Neural cell (in vitro differentiated cells): ENCODE results near the gene MTCH1. TPM values are rescaled to one million over a fixed set of nuclear protein-coding genes. Genes with fewer than 3 reads are reported as not detected.

Source experiments
- H2AFZ ChIP-seq: fragments of 200-600, 300-800 bp; sonication (generic), shearing (Covaris generic); 2 replicates; pipeline ENCODE4 v1.6.0; 2014; ENCODE audit warnings: low read depth, mild to moderate bottlenecking, antibody characterized with exemption, low read length, moderate library complexity
- H3F3A ChIP-seq: fragments of 200-600 bp; shearing (Covaris generic); 2 replicates; pipeline ENCODE4 v1.6.1; 2016; ENCODE audit warnings: mild to moderate bottlenecking, moderate library complexity, mixed read lengths, antibody characterized with exemption, low read length; ENCODE audit not compliant: insufficient read depth, poor library complexity, severe bottlenecking
- H3K27ac ChIP-seq: fragments of 200-600, 300-800 bp; sonication (generic), shearing (Covaris generic); 2 replicates; pipeline ENCODE4 v1.5.1; 2014; ENCODE audit warnings: mild to moderate bottlenecking, low read length, moderate library complexity
- H3K27me3 ChIP-seq: fragments of 300-800, 200-600 bp; sonication (generic), shearing (Covaris generic); 2 replicates; pipeline ENCODE4 v1.6.0; 2014; ENCODE audit warnings: mild to moderate bottlenecking, low read depth, low read length, moderate library complexity; ENCODE audit not compliant: insufficient read depth
- H3K36me3 ChIP-seq: fragments of 300-800, 200-600 bp; sonication (generic), shearing (Covaris generic); 2 replicates; pipeline ENCODE4 v1.5.1; 2014; ENCODE audit warnings: mild to moderate bottlenecking, antibody characterized with exemption, low read length, moderate library complexity; ENCODE audit not compliant: insufficient read depth
- H3K4me2 ChIP-seq: fragments of 300-800, 200-600 bp; sonication (generic), shearing (Covaris generic); 2 replicates; pipeline ENCODE4 v1.6.0; 2014; ENCODE audit warnings: mild to moderate bottlenecking, low read length
- H3K4me3 ChIP-seq: fragments of 300-800, 200-600 bp; sonication (generic), shearing (Covaris generic); 2 replicates; pipeline ENCODE4 v1.5.1; 2014; ENCODE audit warnings: mild to moderate bottlenecking, low read length, moderate library complexity
- H3K79me2 ChIP-seq: fragments of 200-600 bp; shearing (Covaris generic); replicated peaks from 2 replicates; pipeline ENCODE4 v1.6.0; 2014; ENCODE audit warnings: mild to moderate bottlenecking, low read length, moderate library complexity; ENCODE audit not compliant: insufficient read depth
- H3K9ac ChIP-seq: fragments of 300-800, 200-600 bp; sonication (generic), shearing (Covaris generic); 2 replicates; pipeline ENCODE4 v1.6.1; 2016; ENCODE audit warnings: mild to moderate bottlenecking, low read length, mixed read lengths
- H3K9me2 ChIP-seq: fragments of 200-600 bp; shearing (Covaris generic); 2 replicates; pipeline ENCODE4 v1.6.1; 2016; ENCODE audit warnings: mild to moderate bottlenecking, low read length, mixed read lengths; ENCODE audit not compliant: insufficient read depth
- H3K9me3 ChIP-seq: fragments of 200-600, 300-800 bp; sonication (generic), shearing (Covaris generic); 2 replicates; pipeline ENCODE4 v1.6.1; 2016; ENCODE audit warnings: mild to moderate bottlenecking, mixed run types, low read length, moderate library complexity, mixed read lengths
- H4K20me1 ChIP-seq: fragments of 200-600 bp; shearing (Covaris generic); 2 replicates; pipeline ENCODE4 v1.6.1; 2016; ENCODE audit warnings: mild to moderate bottlenecking, mixed run types; ENCODE audit not compliant: insufficient read depth
- EP300 ChIP-seq: fragments of 450-650 bp; conservative IDR thresholded peaks from 2 replicates; pipeline ENCODE4 v1.6.1; 2014; ENCODE audit warnings: antibody characterized with exemption, mild to moderate bottlenecking, moderate library complexity; ENCODE audit not compliant: poor library complexity, severe bottlenecking
- EZH2 ChIP-seq: fragments of 200-600, 300-800 bp; shearing (Covaris generic), sonication (generic); IDR thresholded peaks from 2 replicates; pipeline ENCODE4 v1.6.1; 2014; ENCODE audit warnings: antibody characterized with exemption, low read length, borderline replicate concordance, mild to moderate bottlenecking; ENCODE audit not compliant: insufficient read depth, poor library complexity, severe bottlenecking
- MXI1 ChIP-seq: fragments of 450-650 bp; conservative IDR thresholded peaks from 2 replicates; pipeline ENCODE4 v1.6.1; 2014; ENCODE audit warnings: antibody characterized with exemption, mild to moderate bottlenecking; ENCODE audit not compliant: poor library complexity, severe bottlenecking
- POLR2AphosphoS5 ChIP-seq: IDR thresholded peaks from 2 replicates; pipeline ENCODE4 v1.6.1; 2012
- RAD21 ChIP-seq: fragments of 450-650 bp; conservative IDR thresholded peaks from 2 replicates; pipeline ENCODE4 v1.6.1; 2014; ENCODE audit warnings: antibody characterized with exemption, mild to moderate bottlenecking, moderate library complexity
- SMC3 ChIP-seq: fragments of 450-650 bp; conservative IDR thresholded peaks from 2 replicates; pipeline ENCODE4 v1.6.1; 2014; ENCODE audit warnings: antibody characterized with exemption, mild to moderate bottlenecking, moderate library complexity; ENCODE audit not compliant: poor library complexity
- TAF1 ChIP-seq: IDR thresholded peaks from 2 replicates; pipeline ENCODE4 v1.6.1; 2012; ENCODE audit warnings: low read depth
- polyA plus RNA-seq: library from polyadenylated mRNA; depleted of rRNA; stranded (reverse); fragments of >200 nt; gene quantifications from 2 replicates; pipeline ENCODE4 v1.2.3, GENCODE V29; 2014
- TF ChIP-seq, protein P1 (sequence below): fragments of 450-650 bp; IDR thresholded peaks from 2 replicates; pipeline ENCODE4 v1.5.1; 2014; ENCODE audit warnings: antibody characterized with exemption, mild to moderate bottlenecking, moderate library complexity; ENCODE audit not compliant: poor library complexity, severe bottlenecking
- TF ChIP-seq, protein P2 (sequence below): IDR thresholded peaks from 2 replicates; pipeline ENCODE4 v1.6.1; 2012; ENCODE audit warnings: borderline replicate concordance

Gene MTCH1
- polyA plus RNA-seq, 1 donor from 2014 or later, result 217 TPM

DNA sequence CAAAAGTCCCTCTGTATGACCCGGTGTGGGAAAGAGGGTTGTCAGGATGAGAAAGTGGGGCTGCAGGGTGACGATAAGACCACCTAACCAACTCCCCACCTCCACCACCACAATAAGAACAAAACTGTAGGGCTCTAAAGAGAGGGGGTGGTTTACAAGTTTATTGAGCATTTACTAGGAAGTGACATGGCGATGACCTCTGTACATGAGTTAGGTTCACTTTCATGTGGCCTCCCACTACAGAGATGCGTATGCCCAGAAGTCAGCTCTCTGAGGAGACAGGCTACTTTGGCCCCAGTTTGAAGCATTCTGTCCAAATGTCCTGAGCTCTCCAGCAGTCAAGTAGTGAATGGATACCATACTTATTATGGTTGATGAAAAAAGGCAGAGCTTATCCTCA, 60.2 kb downstream of the MTCH1 start:
- Histone ChIP-seq H2AFZ (no peak overlapping the region), H3K9me2 (no peaks in the 10 kb centered on the region), H3K4me2 (no peak overlapping the region), H3K27ac (no peak overlapping the region), H4K20me1 (no peaks in the 10 kb centered on the region), H3K79me2 (no peaks in the 10 kb centered on the region), H3K36me3 (no peaks in the 10 kb centered on the region), H3K27me3 (no peaks in the 10 kb centered on the region), H3K4me3 (no peak overlapping the region), H3F3A (no peaks in the 10 kb centered on the region), H3K9me3 (no peaks in the 10 kb centered on the region), H3K9ac (no peak overlapping the region)
- TF ChIP-seq MXI1, result no peak
- no peak for TF ChIP-seq EZH2
- no peak for TF ChIP-seq RAD21
- TF ChIP-seq SMC3, result no peak
- no peak for TF ChIP-seq EP300
- TF ChIP-seq TAF1, result no peak
- TF ChIP-seq, protein P1, sequence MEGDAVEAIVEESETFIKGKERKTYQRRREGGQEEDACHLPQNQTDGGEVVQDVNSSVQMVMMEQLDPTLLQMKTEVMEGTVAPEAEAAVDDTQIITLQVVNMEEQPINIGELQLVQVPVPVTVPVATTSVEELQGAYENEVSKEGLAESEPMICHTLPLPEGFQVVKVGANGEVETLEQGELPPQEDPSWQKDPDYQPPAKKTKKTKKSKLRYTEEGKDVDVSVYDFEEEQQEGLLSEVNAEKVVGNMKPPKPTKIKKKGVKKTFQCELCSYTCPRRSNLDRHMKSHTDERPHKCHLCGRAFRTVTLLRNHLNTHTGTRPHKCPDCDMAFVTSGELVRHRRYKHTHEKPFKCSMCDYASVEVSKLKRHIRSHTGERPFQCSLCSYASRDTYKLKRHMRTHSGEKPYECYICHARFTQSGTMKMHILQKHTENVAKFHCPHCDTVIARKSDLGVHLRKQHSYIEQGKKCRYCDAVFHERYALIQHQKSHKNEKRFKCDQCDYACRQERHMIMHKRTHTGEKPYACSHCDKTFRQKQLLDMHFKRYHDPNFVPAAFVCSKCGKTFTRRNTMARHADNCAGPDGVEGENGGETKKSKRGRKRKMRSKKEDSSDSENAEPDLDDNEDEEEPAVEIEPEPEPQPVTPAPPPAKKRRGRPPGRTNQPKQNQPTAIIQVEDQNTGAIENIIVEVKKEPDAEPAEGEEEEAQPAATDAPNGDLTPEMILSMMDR, result no peak

DNA sequence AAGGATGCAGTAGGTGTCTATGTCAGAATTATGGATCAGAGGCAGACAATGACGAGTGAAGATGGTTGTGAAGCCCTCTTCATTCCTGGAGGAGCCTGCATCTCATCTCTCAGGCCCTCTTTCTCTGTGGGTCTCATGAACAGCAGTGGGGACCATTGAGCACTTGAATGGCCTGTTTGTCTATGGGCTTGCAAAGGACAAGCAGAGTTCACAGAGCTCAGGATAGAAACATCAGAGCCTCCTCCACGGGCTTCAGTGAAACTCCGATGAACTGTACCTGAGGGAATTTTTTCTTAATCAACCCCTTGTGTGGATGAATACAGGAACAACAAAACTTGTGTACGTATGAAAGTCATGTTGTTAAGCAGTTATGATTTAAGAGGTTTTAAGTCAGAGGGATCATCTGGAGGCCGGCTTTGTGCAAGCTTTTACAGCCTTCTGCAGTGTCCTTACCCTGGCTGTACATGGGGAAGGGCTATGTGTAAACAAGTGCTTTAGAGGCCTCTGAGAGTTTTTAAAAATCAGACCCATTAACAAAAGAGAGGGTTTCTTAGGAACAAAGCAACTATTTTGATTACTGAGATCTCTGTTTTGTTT, 61.1 kb downstream of the MTCH1 start:
- H2AFZ ChIP-seq, result no peak overlapping the region
- H3K9ac ChIP-seq, result no peak overlapping the region
- H3K9me2 ChIP-seq, result no peaks in the 10 kb centered on the region
- H4K20me1 ChIP-seq, result no peaks in the 10 kb centered on the region
- H3K9me3 ChIP-seq, result no peaks in the 10 kb centered on the region
- H3K36me3 ChIP-seq, result peaks cover 6% of the 10 kb centered on the region
- H3K4me3 ChIP-seq, result no peak overlapping the region
- no peaks in the 10 kb centered on the region for H3F3A ChIP-seq
- TF ChIP-seq MXI1, result no peak
- TF ChIP-seq, protein P1, result no peak
- no peak for TF ChIP-seq RAD21
- no peak for TF ChIP-seq EZH2
- TF ChIP-seq, protein P2, sequence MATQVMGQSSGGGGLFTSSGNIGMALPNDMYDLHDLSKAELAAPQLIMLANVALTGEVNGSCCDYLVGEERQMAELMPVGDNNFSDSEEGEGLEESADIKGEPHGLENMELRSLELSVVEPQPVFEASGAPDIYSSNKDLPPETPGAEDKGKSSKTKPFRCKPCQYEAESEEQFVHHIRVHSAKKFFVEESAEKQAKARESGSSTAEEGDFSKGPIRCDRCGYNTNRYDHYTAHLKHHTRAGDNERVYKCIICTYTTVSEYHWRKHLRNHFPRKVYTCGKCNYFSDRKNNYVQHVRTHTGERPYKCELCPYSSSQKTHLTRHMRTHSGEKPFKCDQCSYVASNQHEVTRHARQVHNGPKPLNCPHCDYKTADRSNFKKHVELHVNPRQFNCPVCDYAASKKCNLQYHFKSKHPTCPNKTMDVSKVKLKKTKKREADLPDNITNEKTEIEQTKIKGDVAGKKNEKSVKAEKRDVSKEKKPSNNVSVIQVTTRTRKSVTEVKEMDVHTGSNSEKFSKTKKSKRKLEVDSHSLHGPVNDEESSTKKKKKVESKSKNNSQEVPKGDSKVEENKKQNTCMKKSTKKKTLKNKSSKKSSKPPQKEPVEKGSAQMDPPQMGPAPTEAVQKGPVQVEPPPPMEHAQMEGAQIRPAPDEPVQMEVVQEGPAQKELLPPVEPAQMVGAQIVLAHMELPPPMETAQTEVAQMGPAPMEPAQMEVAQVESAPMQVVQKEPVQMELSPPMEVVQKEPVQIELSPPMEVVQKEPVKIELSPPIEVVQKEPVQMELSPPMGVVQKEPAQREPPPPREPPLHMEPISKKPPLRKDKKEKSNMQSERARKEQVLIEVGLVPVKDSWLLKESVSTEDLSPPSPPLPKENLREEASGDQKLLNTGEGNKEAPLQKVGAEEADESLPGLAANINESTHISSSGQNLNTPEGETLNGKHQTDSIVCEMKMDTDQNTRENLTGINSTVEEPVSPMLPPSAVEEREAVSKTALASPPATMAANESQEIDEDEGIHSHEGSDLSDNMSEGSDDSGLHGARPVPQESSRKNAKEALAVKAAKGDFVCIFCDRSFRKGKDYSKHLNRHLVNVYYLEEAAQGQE, result no peak
- no peak for TF ChIP-seq POLR2AphosphoS5
- no peak for TF ChIP-seq EP300
- TF ChIP-seq SMC3, result no peak
- no peak for TF ChIP-seq TAF1
- H3K4me2 ChIP-seq, result no peak overlapping the region
- no peaks in the 10 kb centered on the region for H3K79me2 ChIP-seq
- H3K27me3 ChIP-seq, result no peaks in the 10 kb centered on the region
- no peak overlapping the region for H3K27ac ChIP-seq
